ENCODE data around the gene IL36RN.

Gene IL36RN

DNA sequence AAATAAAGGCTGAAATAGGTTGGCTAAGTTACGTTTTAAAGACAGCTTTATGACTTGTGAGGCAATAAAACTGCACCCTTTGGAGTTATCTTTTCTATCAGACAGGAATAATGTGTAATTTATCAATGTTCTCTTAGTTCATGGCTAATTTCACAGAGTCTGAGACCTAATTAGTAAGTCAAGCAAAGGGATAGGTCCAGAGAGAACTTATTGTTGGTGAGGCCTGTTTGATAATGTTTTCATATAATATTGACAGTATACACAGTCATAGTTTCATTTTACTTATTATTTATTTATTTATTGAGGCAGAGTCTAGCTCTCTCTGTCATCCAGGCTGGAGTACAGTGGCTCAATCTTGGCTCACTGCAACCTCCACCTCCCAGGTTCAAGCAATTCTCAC, 1.9 kb upstream of the IL36RN start:
- POLR2A ChIA-PET = no interaction called here
- CTCF ChIA-PET = no interaction called here
- TF ChIP-seq FOXK2 (IDR thresholded peaks at IDR 0.05) = no peak
- TF ChIP-seq, protein P1, sequence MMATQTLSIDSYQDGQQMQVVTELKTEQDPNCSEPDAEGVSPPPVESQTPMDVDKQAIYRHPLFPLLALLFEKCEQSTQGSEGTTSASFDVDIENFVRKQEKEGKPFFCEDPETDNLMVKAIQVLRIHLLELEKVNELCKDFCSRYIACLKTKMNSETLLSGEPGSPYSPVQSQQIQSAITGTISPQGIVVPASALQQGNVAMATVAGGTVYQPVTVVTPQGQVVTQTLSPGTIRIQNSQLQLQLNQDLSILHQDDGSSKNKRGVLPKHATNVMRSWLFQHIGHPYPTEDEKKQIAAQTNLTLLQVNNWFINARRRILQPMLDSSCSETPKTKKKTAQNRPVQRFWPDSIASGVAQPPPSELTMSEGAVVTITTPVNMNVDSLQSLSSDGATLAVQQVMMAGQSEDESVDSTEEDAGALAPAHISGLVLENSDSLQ (IDR thresholded peaks at IDR 0.05) = peak; percentile 27; the same call in 1 of the 2 replicates
- no peak for TF ChIP-seq SP1 (IDR thresholded peaks at IDR 0.05)
- TF ChIP-seq TARDBP (IDR thresholded peaks at IDR 0.05) = no peak
- TF ChIP-seq CTBP1 (IDR thresholded peaks at IDR 0.05; ENCODE audit: borderline replicate concordance) = no peak
- DNase-seq (ENCODE audit: extremely low spot score) = no peak

GRCh38 chr2:113058411-113058994, 495 bp upstream of the IL36RN start:
- ChIA-PET POLR2A (no interaction called here), CTCF (no interaction called here)
- TF ChIP-seq ELF4 (IDR thresholded peaks at IDR 0.05) (no peak), FOXM1 (IDR thresholded peaks at IDR 0.05; ENCODE audit: borderline replicate concordance) (no peak)

DNA sequence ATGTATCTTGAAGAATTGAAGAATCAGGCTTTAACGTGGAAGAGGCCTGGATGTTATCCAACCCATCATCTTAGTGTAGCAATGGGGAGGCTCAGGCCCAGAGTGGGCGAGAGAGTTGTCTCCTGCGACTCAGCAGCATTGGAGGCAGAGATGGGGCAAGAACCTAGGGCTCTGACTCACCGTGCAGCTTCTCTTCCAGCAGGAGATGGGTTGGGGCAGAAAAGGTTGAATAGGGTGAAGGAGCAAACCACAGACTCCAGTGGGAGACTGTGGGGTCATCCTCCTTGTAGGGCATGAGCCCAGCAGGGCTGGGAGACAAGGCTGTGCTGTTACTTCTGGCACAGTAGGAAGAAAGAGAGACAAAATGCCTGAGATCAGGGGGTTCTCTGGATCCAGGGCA, 1.4 kb downstream of the IL36RN start:
- POLR2A ChIA-PET = no interaction called here
- no peak for DNase-seq (ENCODE audit: extremely low spot score)
- TF ChIP-seq, protein P1 (IDR thresholded peaks at IDR 0.05) = no peak
- TF ChIP-seq LEF1 (IDR thresholded peaks at IDR 0.05; ENCODE audit: borderline replicate concordance) (no peak), CTBP1 (IDR thresholded peaks at IDR 0.05; ENCODE audit: borderline replicate concordance) (no peak), FOXA1 (IDR thresholded peaks at IDR 0.05) (no peak), FOXM1 (IDR thresholded peaks at IDR 0.05; ENCODE audit: borderline replicate concordance) (no peak), ARNT (IDR thresholded peaks at IDR 0.05) (no peak), ELF4 (IDR thresholded peaks at IDR 0.05) (no peak), BHLHE40 (IDR thresholded peaks at IDR 0.05; ENCODE audit: borderline replicate concordance) (no peak), L3MBTL2 (conservative IDR thresholded peaks at IDR 0.05) (no peak), FOXK2 (IDR thresholded peaks at IDR 0.05) (no peak), TARDBP (IDR thresholded peaks at IDR 0.05) (no peak), SP1 (IDR thresholded peaks at IDR 0.05) (no peak), ZNF384 (IDR thresholded peaks at IDR 0.05) (no peak), NFRKB (IDR thresholded peaks at IDR 0.05) (no peak), HDGF (IDR thresholded peaks at IDR 0.05; ENCODE audit: borderline replicate concordance) (no peak), SUZ12 (IDR thresholded peaks at IDR 0.05) (no peak)
- CTCF ChIA-PET = no interaction called here

More at GRCh38 chr2:113058411-113058994, 495 bp upstream of the IL36RN start:
- DNase-seq (ENCODE audit: extremely low spot score) = no peak

DNA sequence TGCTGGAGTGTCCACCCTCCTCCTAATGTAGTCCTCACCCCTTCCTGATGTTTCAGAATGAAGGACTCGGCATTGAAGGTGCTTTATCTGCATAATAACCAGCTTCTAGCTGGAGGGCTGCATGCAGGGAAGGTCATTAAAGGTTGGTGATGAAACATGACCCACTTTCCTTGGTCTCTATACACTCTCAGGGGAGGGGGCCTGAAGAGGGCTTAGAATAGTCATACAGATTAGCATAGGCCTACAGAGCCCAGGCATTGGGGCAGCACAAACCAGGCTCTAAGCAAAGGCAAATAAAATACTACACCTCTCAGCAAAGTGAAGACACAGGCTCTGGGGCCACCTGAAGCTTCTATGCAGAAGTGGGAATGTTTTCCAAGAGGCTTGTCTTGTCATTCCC, 1.8 kb downstream of the IL36RN start:
- CTCF ChIA-PET = no interaction called here
- TF ChIP-seq HDGF (IDR thresholded peaks at IDR 0.05; ENCODE audit: borderline replicate concordance) (no peak), ZNF384 (IDR thresholded peaks at IDR 0.05) (no peak), LEF1 (IDR thresholded peaks at IDR 0.05; ENCODE audit: borderline replicate concordance) (no peak), CTBP1 (IDR thresholded peaks at IDR 0.05; ENCODE audit: borderline replicate concordance) (no peak), FOXM1 (IDR thresholded peaks at IDR 0.05; ENCODE audit: borderline replicate concordance) (no peak), BHLHE40 (IDR thresholded peaks at IDR 0.05; ENCODE audit: borderline replicate concordance) (no peak), ELF4 (IDR thresholded peaks at IDR 0.05) (no peak), SUZ12 (IDR thresholded peaks at IDR 0.05) (no peak), SP1 (IDR thresholded peaks at IDR 0.05) (no peak), L3MBTL2 (conservative IDR thresholded peaks at IDR 0.05) (no peak)
- DNase-seq (ENCODE audit: extremely low spot score) = no peak
- POLR2A ChIA-PET = no interaction called here

DNA sequence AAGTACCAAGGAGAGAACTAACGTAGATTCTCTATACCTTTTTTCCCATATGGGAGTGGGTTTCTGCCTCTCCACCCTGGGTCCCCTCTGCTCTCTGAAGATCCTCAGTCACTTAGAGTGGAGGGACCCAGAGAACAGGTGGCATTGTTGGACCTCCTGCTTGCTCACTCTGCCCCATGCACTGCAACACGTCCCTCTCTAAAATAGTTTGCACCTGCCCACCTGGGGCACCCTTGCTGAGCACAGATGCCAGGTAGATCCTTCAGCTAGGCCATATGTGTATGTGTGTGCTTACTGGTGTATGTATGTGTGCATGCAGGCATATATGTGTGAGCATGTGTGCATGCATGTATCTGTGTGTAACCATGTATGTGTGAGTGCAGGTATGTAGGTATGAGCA, 2.2 kb downstream of the IL36RN start:
- DNase-seq (ENCODE audit: extremely low spot score) = no peak
- CTCF ChIA-PET = no interaction called here
- POLR2A ChIA-PET = no interaction called here
- no peak for TF ChIP-seq BHLHE40 (IDR thresholded peaks at IDR 0.05; ENCODE audit: borderline replicate concordance)
- TF ChIP-seq ELF4 (IDR thresholded peaks at IDR 0.05) = no peak
- TF ChIP-seq LEF1 (IDR thresholded peaks at IDR 0.05; ENCODE audit: borderline replicate concordance) = no peak
- no peak for TF ChIP-seq SP1 (IDR thresholded peaks at IDR 0.05)
- no peak for TF ChIP-seq SUZ12 (IDR thresholded peaks at IDR 0.05)
- TF ChIP-seq CTBP1 (IDR thresholded peaks at IDR 0.05; ENCODE audit: borderline replicate concordance) = no peak
- TF ChIP-seq NFRKB (IDR thresholded peaks at IDR 0.05) = no peak
- TF ChIP-seq, protein P1 (IDR thresholded peaks at IDR 0.05) = no peak
- TF ChIP-seq FOXA1 (IDR thresholded peaks at IDR 0.05) = no peak
- no peak for TF ChIP-seq HDGF (IDR thresholded peaks at IDR 0.05; ENCODE audit: borderline replicate concordance)
- TF ChIP-seq L3MBTL2 (conservative IDR thresholded peaks at IDR 0.05) = no peak
- no peak for TF ChIP-seq TARDBP (IDR thresholded peaks at IDR 0.05)
- no peak for TF ChIP-seq FOXK2 (IDR thresholded peaks at IDR 0.05)
- TF ChIP-seq ARNT (IDR thresholded peaks at IDR 0.05) = no peak
- TF ChIP-seq FOXM1 (IDR thresholded peaks at IDR 0.05; ENCODE audit: borderline replicate concordance) = no peak
- TF ChIP-seq ZNF384 (IDR thresholded peaks at IDR 0.05) = no peak

DNA sequence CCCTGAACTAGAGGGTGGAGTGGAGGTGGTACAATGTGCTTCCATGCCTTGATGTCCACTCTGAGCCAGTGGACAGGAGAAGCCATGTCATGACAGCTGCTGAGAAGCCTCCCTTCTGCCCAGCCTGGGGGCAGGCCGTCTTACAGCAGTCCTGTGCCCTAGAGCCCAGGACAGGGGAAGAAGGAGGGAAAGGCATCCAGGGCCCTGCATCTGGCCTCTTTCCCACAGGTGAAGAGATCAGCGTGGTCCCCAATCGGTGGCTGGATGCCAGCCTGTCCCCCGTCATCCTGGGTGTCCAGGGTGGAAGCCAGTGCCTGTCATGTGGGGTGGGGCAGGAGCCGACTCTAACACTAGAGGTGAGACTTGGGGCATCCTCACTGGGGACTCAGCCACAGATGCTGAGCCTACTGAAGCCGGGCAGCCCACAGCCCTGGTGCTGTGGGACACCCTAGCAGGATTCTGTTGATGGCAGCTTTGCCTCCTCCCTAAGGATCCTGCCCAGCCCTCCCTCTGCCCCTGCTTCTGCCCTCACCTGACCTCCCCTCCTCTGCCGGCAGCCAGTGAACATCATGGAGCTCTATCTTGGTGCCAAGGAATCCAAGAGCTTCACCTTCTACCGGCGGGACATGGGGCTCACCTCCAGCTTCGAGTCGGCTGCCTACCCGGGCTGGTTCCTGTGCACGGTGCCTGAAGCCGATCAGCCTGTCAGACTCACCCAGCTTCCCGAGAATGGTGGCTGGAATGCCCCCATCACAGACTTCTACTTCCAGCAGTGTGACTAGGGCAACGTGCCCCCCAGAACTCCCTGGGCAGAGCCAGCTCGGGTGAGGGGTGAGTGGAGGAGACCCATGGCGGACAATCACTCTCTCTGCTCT, 3.1 kb downstream of the IL36RN start:
- POLR2A ChIA-PET = no interaction called here
- no peak for DNase-seq (ENCODE audit: extremely low spot score)
- TF ChIP-seq NFRKB (IDR thresholded peaks at IDR 0.05) (no peak), HDGF (IDR thresholded peaks at IDR 0.05; ENCODE audit: borderline replicate concordance) (no peak), L3MBTL2 (conservative IDR thresholded peaks at IDR 0.05) (no peak), BHLHE40 (IDR thresholded peaks at IDR 0.05; ENCODE audit: borderline replicate concordance) (no peak), SP1 (IDR thresholded peaks at IDR 0.05) (no peak), FOXA1 (IDR thresholded peaks at IDR 0.05) (no peak), ELF4 (IDR thresholded peaks at IDR 0.05) (no peak), ZNF384 (IDR thresholded peaks at IDR 0.05) (no peak), ARNT (IDR thresholded peaks at IDR 0.05) (no peak), LEF1 (IDR thresholded peaks at IDR 0.05; ENCODE audit: borderline replicate concordance) (no peak)
- CTCF ChIA-PET = no interaction called here

Measured in HEK293T (cell line).